B cell (primary cell): Measurements from ENCODE around the gene DNAH11. TPM values are rescaled to one million over a fixed set of nuclear protein-coding genes. Genes with fewer than 3 reads are reported as not detected.

ENCODE experiments used
- ATAC-seq: fragments of 200-7000 bp; cut with Tn5 transposase; one replicate; pipeline ENCODE4 v1.10.0; 2021; ENCODE audit warnings: low read depth, mild to moderate bottlenecking, moderate number of reproducible peaks, moderate library complexity
- CTCF ChIA-PET: fragments of 350-600 bp; sonication (Branson Sonifier 250); formaldehyde crosslinking; loops from one replicate; lab custom pipeline; 2021; ENCODE audit warnings: antibody characterized with exemption, inconsistent platforms; lab: Charles Lee
- POLR2A ChIA-PET: fragments of 350-600 bp; sonication (Branson Sonifier 250); formaldehyde crosslinking; loops from one replicate; lab custom pipeline; 2021; ENCODE audit warnings: antibody characterized with exemption; lab: Charles Lee
- DNase-seq: peaks from one replicate; pipeline ENCODE4 v3.0.0; 2013
- H2AFZ ChIP-seq: 2 replicates; pipeline ENCODE4 v1.6.1; 2012; ENCODE audit warnings: mild to moderate bottlenecking, low read depth, low read length; ENCODE audit not compliant: insufficient read depth, poor library complexity, severe bottlenecking
- H3K27ac ChIP-seq, 2 donors: 1 replicate in 1 of 2; 2 replicates in 1 of 2; pipeline ENCODE4 v1.5.1; 2012 to 2013; ENCODE audit warnings: low read length in 2 of 2, mild to moderate bottlenecking in 2 of 2, moderate library complexity in 1 of 2
- H3K27me3 ChIP-seq, 4 experiments: fragments of 200-600 bp in 1 of 4; sonication (generic) in 1 of 4; replicated peaks in 1 of 4; 1 replicate in 2 of 4; 2 replicates in 2 of 4; pipeline versions ENCODE4 v1.6.1 to v1.7.0; 2013 to 2016; ENCODE audit warnings: low read length in 3 of 4, mild to moderate bottlenecking in 2 of 4, mixed read lengths in 1 of 4, moderate library complexity in 1 of 4; ENCODE audit not compliant: insufficient read depth in 4 of 4, control insufficient read depth in 3 of 4; ENCODE audit errors: control extremely low read depth in 1 of 4
- H3K36me3 ChIP-seq, 2 experiments: replicated peaks in 1 of 2; 1 replicate in 1 of 2; 2 replicates in 1 of 2; pipeline versions ENCODE4 v1.6.1 to v1.7.1; 2013; ENCODE audit warnings: low read length in 1 of 2; ENCODE audit not compliant: insufficient read depth in 2 of 2, control insufficient read depth in 1 of 2; ENCODE audit errors: control extremely low read depth in 1 of 2, extremely low read depth in 1 of 2
- H3K4me1 ChIP-seq, 2 donors: fragments of 200-600 bp in 1 of 2; sonication (generic) in 1 of 2; 1 replicate in 1 of 2; 2 replicates in 1 of 2; pipeline versions ENCODE4 v1.5.1 to v1.6.1; 2013 to 2017; ENCODE audit warnings: low read length in 2 of 2; ENCODE audit not compliant: control insufficient read depth in 2 of 2, insufficient read depth in 2 of 2
- H3K4me2 ChIP-seq: replicated peaks from 2 replicates; pipeline ENCODE3; 2012; ENCODE audit warnings: mild to moderate bottlenecking, low read depth, low read length; ENCODE audit not compliant: poor library complexity, severe bottlenecking
- H3K4me3 ChIP-seq, 5 experiments: fragments of 200-600 bp in 1 of 5; sonication (generic) in 1 of 5; 1 replicate in 3 of 5; 2 replicates in 2 of 5; pipeline versions ENCODE4 v1.5.1 to v1.7.0; 2011 to 2016; ENCODE audit warnings: low read length in 4 of 5, mild to moderate bottlenecking in 4 of 5, low read depth in 2 of 5, control low read depth in 1 of 5, moderate library complexity in 1 of 5; ENCODE audit not compliant: insufficient read depth in 1 of 5; ENCODE audit errors: control extremely low read depth in 1 of 5, extremely low read depth in 1 of 5
- H3K79me2 ChIP-seq: fragments of 200-600 bp; sonication (generic); one replicate; pipeline ENCODE4 v1.6.0; 2016; ENCODE audit warnings: low read length; ENCODE audit not compliant: control insufficient read depth, insufficient read depth
- H3K9ac ChIP-seq: fragments of 200-600 bp; sonication (generic); 2 replicates; pipeline ENCODE4 v1.6.1; 2017; ENCODE audit warnings: mild to moderate bottlenecking, low read length, moderate library complexity
- H3K9me3 ChIP-seq, 3 donors: one replicate each; pipeline versions ENCODE4 v1.6.1 to v1.7.1; 2013; ENCODE audit warnings: low read length in 2 of 3; ENCODE audit not compliant: control insufficient read depth in 2 of 3, insufficient read depth in 1 of 3; ENCODE audit errors: control extremely low read depth in 1 of 3
- H4K20me1 ChIP-seq: 2 replicates; pipeline ENCODE4 v1.6.0; 2012; ENCODE audit warnings: mild to moderate bottlenecking, low read length; ENCODE audit not compliant: insufficient read depth, control insufficient read depth, poor library complexity, severe bottlenecking
- H3K27ac Mint-ChIP-seq: one replicate; pipeline ENCODE4 v1.8.0; 2021; ENCODE audit warnings: mixed read lengths
- H3K27me3 Mint-ChIP-seq: one replicate; pipeline ENCODE4 v1.8.0; 2021; ENCODE audit warnings: mixed read lengths
- H3K4me1 Mint-ChIP-seq: one replicate; pipeline ENCODE4 v1.8.0; 2021; ENCODE audit warnings: mixed read lengths
- H3K4me3 Mint-ChIP-seq: one replicate; pipeline ENCODE4 v1.8.0; 2021; ENCODE audit warnings: mixed read lengths
- H3K9me3 Mint-ChIP-seq: one replicate; pipeline ENCODE4 v1.8.0; 2022; ENCODE audit warnings: mixed read lengths; ENCODE audit not compliant: insufficient read depth
- CTCF ChIP-seq: fragments of 200-600 bp; IDR thresholded peaks from one replicate; pipeline ENCODE4 v1.8.0; 2022; ENCODE audit warnings: antibody characterized with exemption, mild to moderate bottlenecking
- EZH2 ChIP-seq: IDR thresholded peaks from 2 replicates; pipeline ENCODE4 v1.6.1; 2012; ENCODE audit warnings: borderline replicate concordance, low read depth, mild to moderate bottlenecking, moderate library complexity, low read length; ENCODE audit not compliant: insufficient read depth, poor library complexity, severe bottlenecking
- WGBS: methylation state at CpG from one replicate; pipeline ENCODE4 v1.1.5; 2013; ENCODE audit warnings: missing lambda C conversion rate; ENCODE audit not compliant: insufficient coverage; 5-methylcytosine and 5-hydroxymethylcytosine counted together
- intact Hi-C: fragments of 100-400 bp; cut with micrococcal nuclease; formaldehyde crosslinking; loops from one replicate; pipeline ENCODE4 v1.10.0; 2022
- polyA plus RNA-seq: library from polyadenylated mRNA; depleted of rRNA; stranded (reverse); fragments of >200 nt; gene quantifications from 2 replicates; pipeline ENCODE4 v1.2.3, GENCODE V29; 2012
- total RNA-seq, 2 donors: library from RNA; stranded (reverse); fragments of 120-200 nt in 1 of 2; gene quantifications; 1 replicate in 1 of 2; 2 replicates in 1 of 2; pipeline versions ENCODE4 v1.2.3 to v1.2.4, GENCODE V29; 2013 to 2022

Gene DNAH11
- total and polyA plus RNA-seq, 2 donors (not counting 1 experiment from before 2014, with no cell fraction given), result not detected

DNA sequence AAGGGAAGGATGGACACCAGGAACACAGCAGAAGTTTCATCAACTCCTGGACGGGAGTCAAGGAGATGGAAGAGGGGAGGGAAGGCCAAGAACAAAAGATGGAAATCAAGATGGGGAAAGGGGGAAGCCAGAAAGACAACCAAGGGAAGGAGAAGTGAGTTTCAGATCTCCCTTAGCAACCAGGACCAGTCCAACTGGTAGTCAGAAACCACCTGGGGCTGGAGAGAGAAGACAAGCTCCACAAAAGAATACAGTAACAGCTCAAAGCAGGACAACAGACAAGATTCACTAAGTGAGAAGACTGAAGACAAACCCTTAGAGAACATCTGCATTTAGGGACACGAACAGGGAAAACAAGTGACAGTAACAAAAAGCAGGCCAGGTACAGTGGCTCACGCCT is 372.3 kb downstream of the DNAH11 start:
- H3K27me3 ChIP-seq, result no peaks in the 10 kb centered on the region
- H3K79me2 ChIP-seq, result peaks cover 91% of the 10 kb centered on the region
- H3K9me3 ChIP-seq, result no peaks in the 10 kb centered on the region
- Mint-ChIP-seq H3K27ac (peak overlapping the region; percentile 69), H3K27me3 (no peaks in the 10 kb centered on the region), H3K4me1 (peaks cover 54% of the 10 kb centered on the region), H3K4me3 (peak overlapping the region; percentile 17), H3K9me3 (no peaks in the 10 kb centered on the region)
- peaks cover 0 to 55% of the 10 kb centered on the region in 2 experiments for H3K36me3 ChIP-seq
- ChIA-PET POLR2A (no interaction called here), CTCF (interaction anchor here (1.0 kb wide), 1 partner anchor 87 kb away, joined by 3 read pairs; no protein-coding TSS in a partner anchor)
- no peak overlapping the region for H3K9ac ChIP-seq
- ATAC-seq (no peak), DNase-seq (no peak)
- WGBS, result 97% methylated on average over 2 of the region's 3 CpGs
- peaks cover 72% of the 10 kb centered on the region for H4K20me1 ChIP-seq
- intact Hi-C loops, result loop anchor here (5.0 kb wide), 1 partner anchor 87 kb away; no protein-coding TSS in a partner anchor
- H3K4me1 ChIP-seq, result peaks cover 32 to 39% of the 10 kb centered on the region in 2 donors
- no peak overlapping the region for H3K4me2 ChIP-seq
- H3K27ac ChIP-seq, result peak overlapping the region in 1 of 2 donors; percentile 42
- no peak overlapping the region for H3K4me3 ChIP-seq
- no peak overlapping the region for H2AFZ ChIP-seq
- TF ChIP-seq EZH2 (no peak), CTCF (no peak)

DNA sequence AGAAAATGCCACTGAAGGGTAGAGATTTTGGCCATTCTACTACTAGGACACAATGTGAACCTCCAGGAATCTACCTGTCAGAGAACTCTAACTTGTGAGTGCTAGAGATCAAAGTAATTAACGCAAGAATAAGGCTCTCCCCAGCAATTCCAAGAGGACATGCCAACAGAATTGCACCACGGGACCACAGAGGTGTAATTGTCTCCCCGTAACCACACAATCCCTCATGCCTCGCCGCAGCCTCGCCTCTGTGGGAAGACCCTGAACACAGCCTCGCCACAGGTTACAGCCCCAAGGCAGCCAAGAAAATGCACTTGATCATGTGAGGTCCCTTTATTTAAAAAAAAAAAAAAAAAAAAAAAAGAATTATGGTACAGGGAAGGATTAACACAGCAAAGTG is 373.3 kb downstream of the DNAH11 start:
- intact Hi-C loops, result loop anchor here (5.0 kb wide), 1 partner anchor 86 kb away; no protein-coding TSS in a partner anchor
- ATAC-seq (no peak), DNase-seq (no peak)
- Mint-ChIP-seq H3K4me1 (peaks cover 62% of the 10 kb centered on the region), H3K9me3 (no peaks in the 10 kb centered on the region), H3K27me3 (no peaks in the 10 kb centered on the region), H3K27ac (no peak overlapping the region), H3K4me3 (no peak overlapping the region)
- Histone ChIP-seq H4K20me1 (peaks cover 77% of the 10 kb centered on the region), H3K9me3 (no peaks in the 10 kb centered on the region), H3K27ac (no peak overlapping the region), H3K27me3 (no peaks in the 10 kb centered on the region), H3K9ac (no peak overlapping the region), H3K4me1 (peaks cover 33 to 49% of the 10 kb centered on the region in 2 donors), H3K4me2 (no peak overlapping the region), H2AFZ (no peak overlapping the region), H3K79me2 (peaks cover 96% of the 10 kb centered on the region), H3K4me3 (no peak overlapping the region), H3K36me3 (peaks cover 0 to 49% of the 10 kb centered on the region in 2 experiments)
- ChIA-PET POLR2A (no interaction called here), CTCF (no interaction called here)
- TF ChIP-seq EZH2 (no peak), CTCF (no peak)
- 100% methylated on average over 6 of the region's 7 CpGs for WGBS
